Suprapubic skin (tissue), 4 donors: ENCODE data around the gene SIRT7. TPM values are rescaled to one million over a fixed set of nuclear protein-coding genes. Genes with fewer than 3 reads are reported as not detected.

ENCODE experiments used
- DNase-seq, 2 donors: peaks; one replicate each; pipeline ENCODE4 v3.0.0-alpha.2; 2019; ENCODE audit warnings: low spot score in 2 of 2
- H3K27ac ChIP-seq: fragments of 200-600 bp; sonication (generic); one replicate; pipeline ENCODE4 v1.5.1; 2019
- H3K27me3 ChIP-seq: fragments of 200-600 bp; sonication (generic); one replicate; pipeline ENCODE4 v1.5.1; 2019
- H3K36me3 ChIP-seq: fragments of 200-600 bp; sonication (generic); one replicate; pipeline ENCODE4 v1.5.1; 2019
- H3K4me1 ChIP-seq: fragments of 200-600 bp; sonication (generic); one replicate; pipeline ENCODE4 v1.5.1; 2019
- H3K4me3 ChIP-seq: fragments of 200-600 bp; sonication (generic); one replicate; pipeline ENCODE4 v1.5.1; 2019; ENCODE audit warnings: mild to moderate bottlenecking
- H3K9me3 ChIP-seq: fragments of 200-600 bp; sonication (generic); one replicate; pipeline ENCODE4 v1.5.1; 2019
- CTCF ChIP-seq, 2 donors: fragments of 200-600 bp in 1 of 2; fragments of 450-650 bp in 1 of 2; sonication (generic) in 1 of 2; IDR thresholded peaks; one replicate each; pipeline ENCODE4 v1.5.1; 2016 to 2019; ENCODE audit warnings: antibody characterized with exemption in 2 of 2, mild to moderate bottlenecking in 1 of 2, moderate library complexity in 1 of 2
- EP300 ChIP-seq: sonication (generic); formaldehyde crosslinking; IDR thresholded peaks from one replicate; pipeline ENCODE4 v1.6.1; 2017; ENCODE audit warnings: antibody characterized with exemption
- POLR2A ChIP-seq, 2 donors: fragments of 450-650 bp; IDR thresholded peaks; one replicate each; pipeline ENCODE4 v1.6.1; 2017; ENCODE audit warnings: antibody characterized with exemption in 2 of 2, mild to moderate bottlenecking in 2 of 2, moderate library complexity in 2 of 2
- POLR2AphosphoS5 ChIP-seq, 3 donors: sonication (generic); formaldehyde crosslinking; IDR thresholded peaks; one replicate each; pipeline ENCODE4 v1.6.1; 2017; ENCODE audit warnings: antibody characterized with exemption in 3 of 3
- WGBS: methylation state at CpG from one replicate; pipeline ENCODE4 v1.1.5; 2018; 5-methylcytosine and 5-hydroxymethylcytosine counted together
- total RNA-seq, 4 donors: library from RNA; depleted of rRNA; stranded (reverse); fragments of >200 nt; gene quantifications; one replicate each; pipeline ENCODE4 v1.1.0, GENCODE V29; 2016

Gene SIRT7
- total RNA-seq, 4 donors from 2014 or later = 30.7 to 52.4 (median 38.9) TPM

- Histone ChIP-seq H3K27me3 (no peaks in the 10 kb centered on the region), H3K4me3 (no peak overlapping the region), H3K27ac (no peak overlapping the region), H3K36me3 (peaks cover 22% of the 10 kb centered on the region), H3K4me1 (peaks cover 75% of the 10 kb centered on the region), H3K9me3 (no peaks in the 10 kb centered on the region)
- DNase-seq = no peak
- TF ChIP-seq CTCF (IDR thresholded peaks at IDR 0.05) = no peak
- TF ChIP-seq POLR2AphosphoS5 (IDR thresholded peaks at IDR 0.05) = no peak
- TF ChIP-seq EP300 = no peak
- TF ChIP-seq POLR2A (IDR thresholded peaks at IDR 0.05) = no peak
- 96% methylated on average over 8 of the region's 8 CpGs for WGBS
These were observed 52.6 kb downstream of the SIRT7 start for GRCh38 chr17:81865358-81865732.

GRCh38 chr17:81863833-81864768 is 53.9 kb downstream of the SIRT7 start:
- no peak overlapping the region for H3K27ac ChIP-seq
- WGBS = 62% methylated on average over 4 of the region's 9 CpGs
- H3K36me3 ChIP-seq = peaks cover 14% of the 10 kb centered on the region

DNA sequence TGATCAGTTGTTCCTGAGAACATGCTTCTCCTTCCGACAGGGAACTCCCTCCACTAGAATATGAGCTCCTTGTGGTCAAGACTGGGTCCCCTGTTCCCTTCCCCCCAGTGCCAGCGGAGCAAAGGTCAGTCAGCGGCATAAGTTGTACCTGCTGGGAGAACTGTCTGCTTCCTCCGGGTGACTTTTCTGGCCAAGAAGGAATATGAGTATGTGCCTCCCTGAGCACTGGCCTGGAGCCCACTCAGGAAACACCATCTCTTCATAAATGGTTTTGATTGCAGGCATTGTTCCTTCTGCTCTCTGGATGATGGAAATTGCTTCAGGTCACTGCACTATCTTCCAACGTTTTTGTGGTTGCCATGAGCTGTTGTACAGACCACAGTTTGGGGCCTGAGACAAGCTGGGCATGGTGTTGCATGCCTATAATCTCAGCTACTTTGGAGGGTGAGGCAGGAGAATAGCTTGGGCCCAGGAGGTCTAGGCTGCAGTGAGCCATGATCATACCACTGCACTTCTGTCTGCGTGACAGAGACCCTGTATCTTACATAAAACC is 54.8 kb downstream of the SIRT7 start:
- Histone ChIP-seq H3K4me3 (no peak overlapping the region), H3K36me3 (peaks cover 12% of the 10 kb centered on the region), H3K27me3 (no peaks in the 10 kb centered on the region), H3K4me1 (peaks cover 70% of the 10 kb centered on the region), H3K27ac (no peak overlapping the region), H3K9me3 (no peaks in the 10 kb centered on the region)
- DNase-seq = no peak
- WGBS = 71% methylated on average over 6 of the region's 6 CpGs
- TF ChIP-seq CTCF (IDR thresholded peaks at IDR 0.05) (no peak), EP300 (no peak), POLR2AphosphoS5 (IDR thresholded peaks at IDR 0.05) (no peak), POLR2A (IDR thresholded peaks at IDR 0.05) (no peak)

More at GRCh38 chr17:81863833-81864768, 53.9 kb downstream of the SIRT7 start:
- TF ChIP-seq EP300 (no peak), POLR2A (IDR thresholded peaks at IDR 0.05) (no peak), CTCF (IDR thresholded peaks at IDR 0.05) (no peak), POLR2AphosphoS5 (IDR thresholded peaks at IDR 0.05) (no peak)
- H3K9me3 ChIP-seq = no peaks in the 10 kb centered on the region
- H3K4me3 ChIP-seq = no peak overlapping the region
- no peaks in the 10 kb centered on the region for H3K27me3 ChIP-seq
- peaks cover 70% of the 10 kb centered on the region for H3K4me1 ChIP-seq
- no peak for DNase-seq

Other genes with a start within 250 kb of the SIRT7 start
- 10 to 100 TPM; 20.2 to 39.4 (median 36.2) TPM for gene ARL16, start 234.4 kb downstream of the SIRT7 start, total RNA-seq
- 100 to 1,000 TPM in 3 of 4 donors, 10 to 100 TPM in 1; 91.0 to 181 (median 107) TPM for gene HGS, start 234.2 kb downstream of the SIRT7 start, total RNA-seq
- 10 to 100 TPM; 27.6 to 65.7 (median 52.1) TPM for gene MRPL12, start 214.8 kb downstream of the SIRT7 start, total RNA-seq
- gene SLC25A10, start 205.9 kb downstream of the SIRT7 start, total RNA-seq = 10 to 100 TPM; 14.1 to 32.0 (median 16.9) TPM
- gene GCGR, start 114.0 kb downstream of the SIRT7 start, total RNA-seq = 1 to 10 TPM in 2 of 4 donors, under 1 TPM in 2; 0.52 to 3.8 (median 1.3) TPM
- 10 to 100 TPM; 20.3 to 29.3 (median 27.4) TPM for gene MCRIP1, start 84.9 kb downstream of the SIRT7 start, total RNA-seq
- 1 to 10 TPM in 1 of 4 donors, not detected in 3; 1.3 TPM for gene PPP1R27, start 83.1 kb downstream of the SIRT7 start, total RNA-seq
- 1,000 to 10,000 TPM in 1 of 4 donors, 100 to 1,000 TPM in 3; 521 to 1,041 (median 898) TPM for gene P4HB, start 57.6 kb downstream of the SIRT7 start, total RNA-seq
- 100 to 1,000 TPM; 157 to 202 (median 180) TPM for gene ARHGDIA, start 46.8 kb downstream of the SIRT7 start, total RNA-seq
- 100 to 1,000 TPM in 2 of 4 donors, 10 to 100 TPM in 2; 43.0 to 110 (median 96.3) TPM for gene ALYREF, start 26.6 kb downstream of the SIRT7 start, total RNA-seq
- 100 to 1,000 TPM in 3 of 4 donors, 10 to 100 TPM in 1; 73.7 to 135 (median 121) TPM for gene ANAPC11, start 26.5 kb downstream of the SIRT7 start, total RNA-seq
- gene NPB, start 15.9 kb downstream of the SIRT7 start, total RNA-seq = under 1 TPM in 1 of 4 donors, not detected in 3; 0.40 TPM
- gene PCYT2, start 6.8 kb downstream of the SIRT7 start, total RNA-seq = 10 to 100 TPM; 23.7 to 34.2 (median 30.4) TPM
- 10 to 100 TPM; 17.1 to 21.1 (median 19.0) TPM for gene MAFG, start 9.6 kb upstream of the SIRT7 start, total RNA-seq
- gene PYCR1, start 19.1 kb upstream of the SIRT7 start, total RNA-seq = 10 to 100 TPM in 1 of 4 donors, 1 to 10 TPM in 3; 3.7 to 13.1 (median 9.0) TPM
- not detected for gene MYADML2, start 29.1 kb upstream of the SIRT7 start, total RNA-seq
- 10 to 100 TPM in 1 of 4 donors, 1 to 10 TPM in 3; 1.1 to 11.5 (median 1.5) TPM for gene NOTUM, start 43.0 kb upstream of the SIRT7 start, total RNA-seq
- 10 to 100 TPM; 17.9 to 25.6 (median 21.6) TPM for gene ASPSCR1, start 59.5 kb upstream of the SIRT7 start, total RNA-seq
- 10 to 100 TPM; 75.8 to 81.6 (median 76.8) TPM for gene CENPX, start 104.7 kb upstream of the SIRT7 start, total RNA-seq
- 10 to 100 TPM; 14.1 to 18.7 (median 15.4) TPM for gene LRRC45, start 105.1 kb upstream of the SIRT7 start, total RNA-seq
- 10 to 100 TPM; 13.7 to 34.1 (median 14.8) TPM for gene RAC3, start 113.5 kb upstream of the SIRT7 start, total RNA-seq
- gene DCXR, start 119.5 kb upstream of the SIRT7 start, total RNA-seq = 100 to 1,000 TPM; 160 to 267 (median 222) TPM
- gene RFNG, start 133.6 kb upstream of the SIRT7 start, total RNA-seq = 10 to 100 TPM; 46.0 to 61.0 (median 50.8) TPM
- 100 to 1,000 TPM in 2 of 4 donors, 10 to 100 TPM in 2; 72.4 to 113 (median 100) TPM for gene GPS1, start 133.7 kb upstream of the SIRT7 start, total RNA-seq
- 100 to 1,000 TPM in 3 of 4 donors, 10 to 100 TPM in 1; 79.3 to 176 (median 108) TPM for gene DUS1L, start 147.6 kb upstream of the SIRT7 start, total RNA-seq
- 100 to 1,000 TPM; 278 to 464 (median 359) TPM for gene FASN, start 180.1 kb upstream of the SIRT7 start, total RNA-seq